Liver (tissue), 3 donors: ENCODE results near the gene CTU2.
A peak's percentile ranks its signal among the peaks of the same experiment; 100 is the strongest.

Experiments
- FOXA1 ChIP-seq: IDR thresholded peaks from 2 replicates; pipeline ENCODE4 v1.6.1; 2016; ENCODE audit warnings: antibody characterized with exemption
- TAF1 ChIP-seq: conservative IDR thresholded peaks from 2 replicates; pipeline ENCODE4 v1.6.1; 2016; ENCODE audit warnings: antibody characterized with exemption, mild to moderate bottlenecking
- YY1 ChIP-seq: IDR thresholded peaks from 2 replicates; pipeline ENCODE4 v1.6.1; 2016; ENCODE audit warnings: antibody characterized with exemption, mild to moderate bottlenecking
- TF ChIP-seq, protein P1 (sequence below): fragments of 150-350 bp; IDR thresholded peaks from 2 replicates; pipeline ENCODE4 v1.5.1; 2017; ENCODE audit warnings: improper control_type of control experiment, low read depth, low read length; ENCODE audit not compliant: missing input control
- donor health status: healthy.
- donor health status: healthy.

DNA sequence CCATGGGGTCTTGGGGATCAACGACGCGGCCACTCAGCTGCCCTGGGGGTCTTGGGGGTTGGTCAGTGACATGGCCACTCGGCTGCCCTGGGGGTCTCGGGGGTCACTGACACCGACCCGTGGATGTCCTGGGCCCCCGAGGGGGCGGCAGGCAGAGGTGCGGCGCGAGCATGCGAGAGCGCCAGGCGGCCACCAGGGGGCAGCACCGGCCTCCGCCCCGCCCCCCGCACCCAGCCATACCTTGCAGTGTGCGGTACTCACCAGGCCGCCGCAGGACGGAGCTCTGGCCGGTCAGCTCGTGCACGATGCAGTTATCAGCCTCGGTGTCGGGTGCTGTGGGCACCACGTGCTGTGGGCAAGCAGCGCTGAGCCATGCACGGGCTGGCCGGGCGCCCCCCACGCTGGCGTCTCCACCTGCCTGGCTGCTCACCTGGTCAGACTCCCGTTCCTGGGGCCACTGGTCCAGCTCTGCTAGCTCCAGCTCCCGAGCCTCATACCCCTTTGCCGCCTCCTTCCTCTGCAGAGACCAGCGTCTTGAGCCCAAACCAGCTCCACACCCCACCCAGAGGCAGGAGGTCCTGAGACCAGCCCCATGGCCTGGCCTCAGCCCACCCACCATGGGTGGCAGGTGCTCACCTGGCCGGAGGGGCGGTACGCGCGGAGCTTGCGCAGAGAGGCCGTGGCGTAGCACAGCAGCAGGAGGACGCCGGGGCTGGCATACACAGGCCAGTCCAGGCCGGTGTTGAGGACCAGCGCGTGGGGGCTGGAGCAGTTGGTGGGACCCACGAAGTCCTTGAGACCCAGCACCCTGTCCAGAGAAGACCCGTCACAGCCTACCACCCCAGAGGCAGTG is 31.2 kb downstream of the CTU2 start:
- no peak for TF ChIP-seq YY1
- TF ChIP-seq TAF1 = no peak
- TF ChIP-seq, protein P1, sequence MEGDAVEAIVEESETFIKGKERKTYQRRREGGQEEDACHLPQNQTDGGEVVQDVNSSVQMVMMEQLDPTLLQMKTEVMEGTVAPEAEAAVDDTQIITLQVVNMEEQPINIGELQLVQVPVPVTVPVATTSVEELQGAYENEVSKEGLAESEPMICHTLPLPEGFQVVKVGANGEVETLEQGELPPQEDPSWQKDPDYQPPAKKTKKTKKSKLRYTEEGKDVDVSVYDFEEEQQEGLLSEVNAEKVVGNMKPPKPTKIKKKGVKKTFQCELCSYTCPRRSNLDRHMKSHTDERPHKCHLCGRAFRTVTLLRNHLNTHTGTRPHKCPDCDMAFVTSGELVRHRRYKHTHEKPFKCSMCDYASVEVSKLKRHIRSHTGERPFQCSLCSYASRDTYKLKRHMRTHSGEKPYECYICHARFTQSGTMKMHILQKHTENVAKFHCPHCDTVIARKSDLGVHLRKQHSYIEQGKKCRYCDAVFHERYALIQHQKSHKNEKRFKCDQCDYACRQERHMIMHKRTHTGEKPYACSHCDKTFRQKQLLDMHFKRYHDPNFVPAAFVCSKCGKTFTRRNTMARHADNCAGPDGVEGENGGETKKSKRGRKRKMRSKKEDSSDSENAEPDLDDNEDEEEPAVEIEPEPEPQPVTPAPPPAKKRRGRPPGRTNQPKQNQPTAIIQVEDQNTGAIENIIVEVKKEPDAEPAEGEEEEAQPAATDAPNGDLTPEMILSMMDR = peak; percentile 90
- no peak for TF ChIP-seq FOXA1
